ENCODE results near the gene CST8.

CST8 gene

DNA sequence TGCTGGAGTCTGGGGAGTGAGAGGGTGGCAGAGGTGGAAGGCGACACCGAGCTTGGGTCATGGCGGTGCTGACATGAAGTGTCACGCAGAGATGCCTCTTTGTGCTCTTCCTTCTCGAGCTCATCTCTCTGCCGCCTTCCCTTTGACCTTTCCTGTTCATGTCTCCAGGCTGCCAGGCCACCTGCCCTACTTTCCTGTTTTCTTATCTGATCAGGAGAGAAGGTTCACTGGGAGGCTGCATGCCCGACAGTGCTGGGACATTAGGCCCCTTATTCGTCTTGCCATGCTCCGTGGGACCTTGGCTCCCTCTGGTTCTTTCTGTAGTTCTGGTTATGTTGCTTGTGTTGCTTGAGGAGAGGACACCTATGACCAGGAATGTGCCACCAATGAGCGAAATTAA, 33.2 kb downstream of the CST8 start:
- DNase-seq: no peak

DNA sequence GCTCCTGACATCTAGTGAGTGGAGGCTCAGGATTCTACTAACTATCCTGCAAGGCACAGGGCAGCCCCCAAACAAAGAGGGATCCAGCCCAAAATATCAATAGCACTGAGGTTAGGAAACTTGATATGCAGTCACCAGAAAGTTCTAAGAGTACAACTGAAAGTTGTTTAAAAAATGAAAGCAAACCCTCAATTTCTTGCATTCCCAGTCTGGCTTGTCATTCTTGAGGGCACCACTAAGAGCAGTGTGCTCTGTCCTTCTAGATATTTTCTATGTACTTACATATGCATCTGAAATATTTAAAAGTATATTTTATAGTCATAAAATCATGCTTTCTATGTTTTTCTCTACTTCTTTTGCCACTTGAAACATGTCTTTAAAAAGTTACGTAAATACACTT, 35.9 kb downstream of the CST8 start:
- DNase-seq: no peak

GRCh38 chr20:23528867-23529431, 38.0 kb downstream of the CST8 start:
- no peak for DNase-seq

GRCh38 chr20:23530937-23531567, 40.1 kb downstream of the CST8 start:
- no peak for DNase-seq

- no peak for DNase-seq
Observed at GRCh38 chr20:23532533-23532932, 41.6 kb downstream of the CST8 start.

DNA sequence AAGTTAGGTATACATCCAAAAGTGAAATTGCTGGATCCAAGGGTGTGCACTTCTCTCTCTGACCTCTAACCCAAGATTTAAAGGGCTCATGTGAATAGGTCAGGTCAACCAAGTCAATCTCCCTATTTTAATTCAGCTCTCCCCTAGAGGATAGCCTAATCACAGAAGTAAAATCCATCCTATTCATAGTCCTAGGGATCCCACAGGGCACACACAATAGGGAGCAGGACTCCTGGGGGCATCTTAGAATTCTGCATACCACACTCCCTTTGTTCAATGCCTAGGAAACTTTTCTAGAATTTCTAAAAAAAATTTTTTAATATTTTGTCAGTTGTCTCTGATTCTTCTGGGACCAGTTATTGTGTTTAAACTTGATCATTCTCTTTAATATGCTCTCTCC, 42.2 kb downstream of the CST8 start:
- DNase-seq: no peak

DNA sequence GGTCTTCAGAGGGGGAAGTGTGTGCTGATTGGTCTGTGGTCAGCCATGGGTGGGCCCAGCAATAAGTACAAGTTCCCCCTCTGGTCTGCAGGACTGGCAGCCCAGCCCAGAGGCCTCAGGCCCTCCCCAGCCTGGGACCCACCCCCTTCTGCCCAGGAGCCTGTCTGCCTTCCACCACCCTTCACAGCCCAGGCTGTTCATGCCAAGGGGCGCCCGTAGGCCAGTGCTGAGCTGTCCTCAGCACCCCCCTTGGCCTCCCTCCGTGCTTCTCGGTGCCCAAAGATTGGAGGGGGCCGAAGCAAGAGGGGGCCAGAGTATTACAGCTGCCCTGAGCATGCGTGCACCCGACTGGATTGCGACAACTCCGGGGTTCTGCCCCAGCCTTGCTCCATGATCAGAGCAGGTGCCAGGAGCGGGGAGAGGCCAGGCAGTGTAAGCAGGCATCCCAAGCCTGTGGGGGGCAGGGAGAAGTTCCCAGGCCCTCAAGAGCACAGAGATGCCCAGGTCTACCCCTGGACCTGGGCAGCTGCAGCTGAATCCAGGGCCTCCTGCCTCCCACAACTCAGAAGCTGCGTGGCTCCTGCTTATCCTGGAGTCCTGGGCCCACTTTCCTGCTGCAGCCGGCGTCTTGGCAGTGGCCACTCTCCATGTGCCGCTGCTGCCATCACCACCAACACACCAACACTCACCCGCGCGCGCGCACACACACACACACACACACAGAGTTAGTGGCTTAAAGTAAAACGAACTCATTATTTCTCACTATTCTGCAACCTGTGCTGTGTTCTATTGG, 44.1 kb downstream of the CST8 start:
- no peak for DNase-seq

DNA sequence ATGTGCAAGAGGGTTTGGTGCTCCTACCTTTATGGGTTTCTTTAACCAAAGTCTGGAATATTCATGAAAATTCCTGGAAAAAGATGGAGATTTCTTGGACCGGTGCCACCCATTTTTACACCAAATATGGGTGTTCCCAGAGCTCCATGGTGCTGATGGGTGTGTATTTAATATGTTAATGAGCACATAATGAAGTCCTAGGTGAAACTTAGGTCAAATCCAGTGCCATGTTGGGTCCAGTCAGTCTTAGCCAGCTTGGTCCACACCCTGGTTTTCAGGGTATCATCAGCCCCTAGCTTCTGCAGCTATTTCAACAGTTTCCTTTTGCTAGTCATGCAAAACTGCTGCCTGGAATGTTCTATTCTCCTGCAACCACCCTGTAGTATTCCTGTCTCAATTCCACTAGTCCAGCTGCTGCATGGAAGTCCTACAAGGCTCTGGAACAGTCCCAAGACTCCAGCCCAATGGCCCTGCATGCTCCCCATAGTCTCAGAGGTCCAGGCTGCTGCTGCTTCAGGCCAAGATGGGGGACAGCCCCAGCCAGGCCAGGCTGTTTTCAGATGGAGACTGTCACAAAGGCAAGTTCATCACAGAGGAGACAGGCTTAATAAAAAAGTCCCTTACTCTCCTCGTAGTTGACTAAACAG, 45.5 kb downstream of the CST8 start:
- DNase-seq: no peak

DNA sequence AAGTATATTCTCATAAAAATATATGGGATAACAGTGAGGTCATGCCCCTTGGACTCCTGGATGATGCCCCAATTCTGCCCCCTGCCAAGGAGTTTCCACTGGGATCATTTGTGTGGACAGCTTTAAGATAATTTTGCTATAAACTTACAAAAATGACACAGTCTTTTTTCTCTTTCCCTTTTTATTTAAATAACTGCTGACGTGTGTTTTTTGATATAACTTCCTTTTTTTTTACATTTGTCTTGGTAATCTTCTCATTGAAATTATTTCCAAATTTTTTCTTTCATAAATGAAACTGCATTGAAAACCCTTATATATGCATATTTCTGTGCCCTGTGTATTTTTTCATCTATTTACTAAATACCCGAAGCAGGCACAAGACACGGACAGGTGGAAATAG, 46.1 kb downstream of the CST8 start:
- no peak for DNase-seq

DNA sequence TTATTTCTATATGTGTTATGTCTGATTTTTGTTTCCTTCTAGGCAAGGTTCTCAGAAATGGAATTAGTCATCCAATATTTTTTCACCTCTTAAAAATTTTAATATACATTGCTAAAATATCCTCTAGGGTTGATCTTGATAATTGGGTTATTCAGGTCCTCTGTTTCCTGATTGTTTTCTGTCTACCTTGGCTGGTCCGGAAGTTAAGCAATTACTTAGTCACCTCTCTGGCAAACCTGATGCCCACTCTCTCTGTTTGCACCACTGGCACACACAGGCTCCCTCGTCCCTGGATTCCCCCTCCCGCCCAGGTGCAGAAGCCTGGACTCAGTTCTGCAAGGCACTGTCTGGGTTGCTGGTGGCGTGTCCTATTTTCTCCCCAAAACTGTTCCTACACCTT, 49.7 kb downstream of the CST8 start:
- DNase-seq: no peak

GRCh38 chr20:23541330-23541729, 50.4 kb downstream of the CST8 start:
- no peak for DNase-seq

DNA sequence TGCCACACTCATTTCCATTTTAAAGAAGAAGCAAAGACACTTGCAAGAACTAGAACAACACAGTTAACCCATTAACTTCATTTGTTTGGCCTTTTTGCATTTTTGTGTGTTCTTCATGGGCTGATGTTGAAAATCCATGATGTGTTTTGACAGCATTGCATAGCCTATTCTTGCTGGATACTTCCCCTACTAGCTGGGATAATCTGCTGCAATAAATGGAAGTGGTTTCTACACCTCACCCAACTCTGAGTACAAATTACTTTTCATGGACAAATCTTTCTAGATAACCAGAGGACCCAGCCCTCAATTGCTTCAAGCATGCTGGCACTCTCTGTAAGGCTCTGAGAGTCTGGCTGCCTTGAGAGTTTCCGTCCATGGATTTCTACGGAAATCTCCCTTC, 50.9 kb downstream of the CST8 start:
- DNase-seq: no peak

GRCh38 chr20:23542801-23543200, 51.9 kb downstream of the CST8 start:
- no peak for DNase-seq

DNA sequence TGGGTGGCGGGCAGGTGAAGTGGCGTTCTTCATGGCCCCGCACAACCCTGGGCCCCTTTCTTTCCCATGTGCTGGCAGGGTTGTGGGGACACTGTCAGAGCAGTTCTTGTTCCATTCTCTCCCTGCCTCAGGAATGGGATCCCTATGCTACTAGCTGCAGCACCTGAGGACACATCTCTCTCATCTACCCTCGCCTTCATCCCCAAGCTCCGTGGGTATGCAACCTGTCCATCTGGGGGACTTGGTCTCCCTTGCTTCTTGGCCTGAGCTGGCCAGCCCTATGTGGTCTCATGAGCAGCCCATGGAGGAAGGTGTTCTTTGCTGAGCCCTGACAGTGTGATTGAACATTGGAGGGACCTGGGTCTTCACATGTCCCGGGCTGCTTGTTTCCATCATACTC, 53.2 kb downstream of the CST8 start:
- DNase-seq: no peak

Data from C1 segment of cervical spinal cord (tissue), 14 donors.